A549 (cell line): ENCODE data around the gene DAB1. TPM values are rescaled to one million over a fixed set of nuclear protein-coding genes. Genes with fewer than 3 reads are reported as not detected.

Experiments
- ATAC-seq, 2 experiments: fragments of 200-7000 bp in 1 of 2; fragments of >200 bp in 1 of 2; cut with Nextera tagmentation in 1 of 2; cut with Tn5 transposase in 1 of 2; 3 replicates each; pipeline versions ENCODE4 v1.8.0 to v1.9.1; 2018 to 2020; ENCODE audit warnings: mild to moderate bottlenecking in 1 of 2, moderate library complexity in 1 of 2
- CTCF ChIA-PET: fragments of 300-600 bp; sonication (Branson Sonifier 250); formaldehyde crosslinking; extraction: SDS; loops from one replicate; lab custom pipeline; 2021; ENCODE audit warnings: antibody characterized with exemption, inconsistent platforms; lab: Yijun Ruan, JAX
- POLR2A ChIA-PET: fragments of 350-600 bp; formaldehyde crosslinking; extraction: SDS; loops from one replicate; lab custom pipeline; 2021; ENCODE audit warnings: antibody characterized with exemption, inconsistent platforms; lab: Yijun Ruan, JAX
- DNase-seq, 2 experiments: peaks; one replicate each; pipeline versions ENCODE4 v3.0.0 to v3.0.0-alpha.2; 2011 to 2016; ENCODE audit warnings: low read depth in 1 of 2, low spot score in 1 of 2
- FAIRE-seq: peaks from 2 replicates; lab custom pipeline; 2011; peaks lifted over from hg19 to GRCh38; lab: Jason Lieb, UNC
- H3K27ac ChIP-seq, 2 experiments: fragments of >200 bp; sonication (Bioruptor Twin); formaldehyde crosslinking; 3 replicates each; pipeline ENCODE4 v1.5.1; 2016 to 2017
- H3K4me1 ChIP-seq: fragments of >200 bp; sonication (Bioruptor Twin); formaldehyde crosslinking; 3 replicates; pipeline ENCODE4 v1.6.1; 2016
- H3K4me2 ChIP-seq: fragments of >200 bp; sonication (Bioruptor Twin); formaldehyde crosslinking; 3 replicates; pipeline ENCODE4 v1.6.1; 2016
- H3K4me3 ChIP-seq: fragments of >200 bp; sonication (Bioruptor Twin); formaldehyde crosslinking; 3 replicates; pipeline ENCODE4 v1.5.1; 2016
- H3K9me3 ChIP-seq: fragments of >200 bp; sonication (Bioruptor Twin); formaldehyde crosslinking; 3 replicates; pipeline ENCODE4 v1.6.1; 2016
- BHLHE40 ChIP-seq: IDR thresholded peaks from 2 replicates; pipeline ENCODE4 v1.6.1; 2012; ENCODE audit warnings: low read depth, low read length, inconsistent platforms
- CBX2 ChIP-seq: fragments of 200-600 bp; sonication (generic); IDR thresholded peaks from 2 replicates; pipeline ENCODE4 v1.6.1; 2016; ENCODE audit warnings: low read depth, mild to moderate bottlenecking, borderline replicate concordance
- CEBPB ChIP-seq, 2 experiments: fragments of >200 bp in 1 of 2; sonication (Bioruptor Twin) in 1 of 2; formaldehyde crosslinking in 1 of 2; IDR thresholded peaks; 2 replicates each; pipeline ENCODE4 v1.6.1; 2012 to 2016
- CHD2 ChIP-seq: fragments of 150-350 bp; IDR thresholded peaks from 2 replicates; pipeline ENCODE4 v1.6.1; 2014; ENCODE audit warnings: low read length; ENCODE audit not compliant: partially characterized antibody
- EHF ChIP-seq: fragments of 250-450 bp; sonication (Bioruptor Pico); IDR thresholded peaks from 2 replicates; pipeline ENCODE4 v1.5.0; 2020; ENCODE audit warnings: mild to moderate bottlenecking
- FOSB ChIP-seq: fragments of 250-450 bp; sonication (Bioruptor Pico); IDR thresholded peaks from 2 replicates; pipeline ENCODE4 v1.5.0; 2020; ENCODE audit warnings: mild to moderate bottlenecking, moderate library complexity
- FOSL2 ChIP-seq, 2 experiments: fragments of 450-650 bp in 1 of 2; fragments of >200 bp in 1 of 2; sonication (Bioruptor Twin) in 1 of 2; formaldehyde crosslinking; IDR thresholded peaks; 2 replicates each; pipeline versions ENCODE4 v1.5.0 to v1.6.1; 2016 to 2020; ENCODE audit warnings: mild to moderate bottlenecking in 1 of 2, moderate library complexity in 1 of 2
- FOXS1 ChIP-seq: fragments of 250-450 bp; sonication (Bioruptor Pico); IDR thresholded peaks from 2 replicates; pipeline ENCODE4 v1.5.0; 2020; ENCODE audit warnings: mild to moderate bottlenecking, moderate library complexity
- HDAC2 ChIP-seq: fragments of 200-600 bp; sonication (generic); IDR thresholded peaks from 2 replicates; pipeline ENCODE4 v1.6.1; 2016
- KDM1A ChIP-seq: fragments of 200-600 bp; sonication (generic); IDR thresholded peaks from 2 replicates; pipeline ENCODE4 v1.6.1; 2016; ENCODE audit warnings: low read depth, mild to moderate bottlenecking
- KDM5A ChIP-seq: fragments of 200-600 bp; sonication (generic); IDR thresholded peaks from 2 replicates; pipeline ENCODE4 v1.6.1; 2016; ENCODE audit warnings: antibody characterized with exemption, mild to moderate bottlenecking
- MAFK ChIP-seq: fragments of 450-650 bp; IDR thresholded peaks from 2 replicates; pipeline ENCODE4 v1.6.1; 2014; ENCODE audit not compliant: partially characterized antibody
- NR3C1 ChIP-seq: fragments of >200 bp; sonication (Bioruptor Twin); formaldehyde crosslinking; IDR thresholded peaks from 3 replicates; pipeline ENCODE4 v1.6.1; 2017
- RAD21 ChIP-seq, 2 experiments: fragments of >200 bp in 1 of 2; sonication (Bioruptor Twin) in 1 of 2; formaldehyde crosslinking in 1 of 2; IDR thresholded peaks in 1 of 2; conservative IDR thresholded peaks in 1 of 2; 2 replicates in 1 of 2; 3 replicates in 1 of 2; pipeline ENCODE4 v1.6.1; 2012 to 2018; ENCODE audit warnings: inconsistent platforms in 1 of 2
- RCOR1 ChIP-seq: fragments of 150-350 bp; IDR thresholded peaks from 2 replicates; pipeline ENCODE4 v1.6.1; 2014; ENCODE audit warnings: antibody characterized with exemption, low read length, low read depth
- RNF2 ChIP-seq: fragments of 200-600 bp; sonication (generic); IDR thresholded peaks from 2 replicates; pipeline ENCODE4 v1.6.1; 2016; ENCODE audit warnings: low read depth, mild to moderate bottlenecking, antibody characterized with exemption, moderate library complexity, borderline replicate concordance
- SMC3 ChIP-seq: fragments of >200 bp; sonication (Bioruptor Twin); formaldehyde crosslinking; IDR thresholded peaks from 3 replicates; pipeline ENCODE4 v1.6.1; 2018; ENCODE audit warnings: inconsistent platforms
- SREBF2 ChIP-seq: fragments of 450-650 bp; IDR thresholded peaks from 2 replicates; pipeline ENCODE4 v1.6.1; 2014; ENCODE audit warnings: mild to moderate bottlenecking, moderate library complexity
- TFCP2L1 ChIP-seq: fragments of 250-450 bp; sonication (Bioruptor Pico); IDR thresholded peaks from 2 replicates; pipeline ENCODE4 v1.5.0; 2021; ENCODE audit warnings: mild to moderate bottlenecking
- USF2 ChIP-seq: fragments of 450-650 bp; IDR thresholded peaks from 2 replicates; pipeline ENCODE4 v1.6.1; 2014; ENCODE audit warnings: antibody characterized with exemption
- ZFP36 ChIP-seq: fragments of 450-650 bp; IDR thresholded peaks from 2 replicates; pipeline ENCODE4 v1.6.1; 2014; ENCODE audit warnings: borderline replicate concordance; ENCODE audit not compliant: partially characterized antibody
- WGBS: methylation state at CpG from one replicate; pipeline ENCODE4 v1.1.6; 2017; ENCODE audit errors: missing lambda C conversion rate; 5-methylcytosine and 5-hydroxymethylcytosine counted together
- polyA plus RNA-seq, 4 experiments: library from polyadenylated mRNA; depleted of rRNA in 3 of 4; stranded (reverse); fragments of >200 nt; fragmentation: RNase III in 1 of 4; extraction: RNeasy Plus Mini Kit Qiagen cat#74134 plus additional on column Dnase treatment in 1 of 4; gene quantifications; 2 replicates in 3 of 4; 3 replicates in 1 of 4; pipeline ENCODE4 v1.2.3, GENCODE V29; 2011 to 2017
- TF ChIP-seq, protein P1 (sequence below): IDR thresholded peaks from 2 replicates; pipeline ENCODE4 v1.6.1; 2012
- TF ChIP-seq, protein P2 (sequence below): fragments of 250-450 bp; sonication (Bioruptor Pico); IDR thresholded peaks from 2 replicates; pipeline ENCODE4 v1.5.0; 2020; ENCODE audit warnings: low read depth, mild to moderate bottlenecking, moderate library complexity

DAB1 gene
- polyA plus RNA-seq, 2 of the 4 experiments (the other 2 are of a cell fraction): not detected

DNA sequence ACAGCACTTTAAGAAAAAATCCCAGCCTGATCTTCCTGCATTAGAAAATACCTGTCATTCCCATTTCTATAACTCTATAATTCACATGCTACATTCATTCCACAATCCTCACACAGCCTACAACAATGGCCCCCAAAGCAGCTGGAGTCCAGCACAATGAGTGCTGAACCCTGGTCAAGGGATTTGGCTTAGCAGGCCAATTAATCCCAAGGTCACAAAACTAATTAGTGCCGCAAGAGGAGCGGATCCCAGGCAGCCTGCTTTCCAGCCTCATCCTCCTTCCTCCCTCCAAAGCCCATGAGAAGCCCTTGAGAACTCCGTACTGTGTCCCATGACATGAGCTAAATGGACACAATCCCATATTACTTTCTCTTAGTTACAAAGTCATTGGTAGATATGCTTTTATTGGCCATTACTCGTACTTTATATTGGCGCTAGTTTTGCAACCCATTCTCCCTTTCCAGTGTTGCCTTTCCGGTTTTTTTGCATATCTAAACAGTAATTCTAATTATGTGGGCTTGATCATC is 94.8 kb downstream of the DAB1 start (continued):
- TF ChIP-seq, protein P1, sequence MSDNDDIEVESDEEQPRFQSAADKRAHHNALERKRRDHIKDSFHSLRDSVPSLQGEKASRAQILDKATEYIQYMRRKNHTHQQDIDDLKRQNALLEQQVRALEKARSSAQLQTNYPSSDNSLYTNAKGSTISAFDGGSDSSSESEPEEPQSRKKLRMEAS: no peak
- no peak for TF ChIP-seq RNF2
- no peak for TF ChIP-seq KDM1A

GRCh38 chr1:57327946-57328345 is 95.9 kb downstream of the DAB1 start:
- no peak for DNase-seq
- ChIA-PET CTCF (no interaction called here), POLR2A (no interaction called here)
- Histone ChIP-seq H3K4me3 (no peak overlapping the region), H3K9me3 (no peaks in the 10 kb centered on the region), H3K4me1 (no peaks in the 10 kb centered on the region), H3K4me2 (no peak overlapping the region), H3K27ac (no peak overlapping the region)
- TF ChIP-seq EHF (CRISPR knock-in tag): no peak
- TF ChIP-seq BHLHE40: no peak
- no peak for TF ChIP-seq RAD21 (conservative IDR thresholded peaks at IDR 0.05 in 1 of 2, IDR thresholded peaks at IDR 0.05 in 1 of 2)
- no peak for TF ChIP-seq KDM1A
- TF ChIP-seq RCOR1: no peak
- no peak for TF ChIP-seq KDM5A
- no peak for TF ChIP-seq CHD2
- TF ChIP-seq TFCP2L1 (CRISPR knock-in tag): no peak
- no peak for TF ChIP-seq NR3C1
- no peak for TF ChIP-seq SMC3
- TF ChIP-seq USF2: no peak
- TF ChIP-seq HDAC2: no peak
- 9% methylated on average over 4 of the region's 4 CpGs for WGBS
- ATAC-seq: no peak
- FAIRE-seq: no peak

- Histone ChIP-seq H3K9me3 (no peaks in the 10 kb centered on the region), H3K27ac (no peak overlapping the region), H3K4me2 (no peak overlapping the region), H3K4me1 (no peaks in the 10 kb centered on the region), H3K4me3 (no peak overlapping the region)
- WGBS: 7% methylated on average over 3 of the region's 5 CpGs
- TF ChIP-seq ZFP36: no peak
- TF ChIP-seq TFCP2L1 (CRISPR knock-in tag): no peak
- no peak for TF ChIP-seq NR3C1
- TF ChIP-seq BHLHE40: no peak
- no peak for TF ChIP-seq FOXS1
- no peak for TF ChIP-seq EHF (CRISPR knock-in tag)
- TF ChIP-seq RAD21 (conservative IDR thresholded peaks at IDR 0.05 in 1 of 2, IDR thresholded peaks at IDR 0.05 in 1 of 2): no peak
- no peak for TF ChIP-seq RNF2
- no peak for TF ChIP-seq CHD2
- TF ChIP-seq MAFK: no peak
- TF ChIP-seq CEBPB (IDR thresholded peaks at IDR 0.05): no peak
- TF ChIP-seq KDM1A: no peak
- no peak for TF ChIP-seq FOSB (CRISPR knock-in tag)
- TF ChIP-seq CBX2: no peak
- no peak for TF ChIP-seq SMC3
- no peak for TF ChIP-seq FOSL2 (IDR thresholded peaks at IDR 0.05)
- TF ChIP-seq FOSL2 (CRISPR knock-in tag; IDR thresholded peaks at IDR 0.05): no peak
- TF ChIP-seq, protein P2, sequence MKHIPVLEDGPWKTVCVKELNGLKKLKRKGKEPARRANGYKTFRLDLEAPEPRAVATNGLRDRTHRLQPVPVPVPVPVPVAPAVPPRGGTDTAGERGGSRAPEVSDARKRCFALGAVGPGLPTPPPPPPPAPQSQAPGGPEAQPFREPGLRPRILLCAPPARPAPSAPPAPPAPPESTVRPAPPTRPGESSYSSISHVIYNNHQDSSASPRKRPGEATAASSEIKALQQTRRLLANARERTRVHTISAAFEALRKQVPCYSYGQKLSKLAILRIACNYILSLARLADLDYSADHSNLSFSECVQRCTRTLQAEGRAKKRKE (CRISPR knock-in tag): no peak
- no peak for TF ChIP-seq SREBF2
- ChIA-PET CTCF (no interaction called here), POLR2A (no interaction called here)
- no peak for DNase-seq
- ATAC-seq: no peak
- FAIRE-seq: no peak
These were observed 96.5 kb downstream of the DAB1 start for GRCh38 chr1:57327336-57327735.
